Measurements from ENCODE around the gene FOLR2. TPM values are rescaled to one million over a fixed set of nuclear protein-coding genes. Genes with fewer than 3 reads are reported as not detected.

The FOLR2 gene
- total RNA-seq, 1 donor from 2014 or later, result not detected

GRCh38 chr11:72233773-72234513, 17.3 kb downstream of the FOLR2 start:
- no peak overlapping the region for H3K27ac Mint-ChIP-seq (ENCODE audit: unreplicated experiment)
- no peak for DNase-seq (ENCODE audit: low read depth, low spot score)
- H3K36me3 Mint-ChIP-seq (ENCODE audit: low read depth), result peaks cover 22% of the 10 kb centered on the region

DNA sequence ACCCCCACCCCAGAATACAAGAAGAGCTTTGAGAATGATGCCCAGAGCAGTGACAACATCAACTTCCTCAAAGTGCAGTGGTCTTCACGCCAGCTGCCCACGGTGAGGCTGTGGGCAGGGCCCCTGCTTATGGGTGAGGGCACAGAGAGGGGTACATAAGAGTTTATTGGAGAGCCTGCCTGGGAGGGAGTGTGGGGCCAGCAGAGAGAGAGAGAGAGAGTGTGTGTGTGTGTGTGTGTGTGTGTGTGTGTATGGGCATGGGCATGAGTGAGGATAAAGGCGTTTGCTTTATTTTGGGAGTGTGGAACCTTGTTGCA, 17.9 kb downstream of the FOLR2 start:
- Mint-ChIP-seq H3K9me3 (no peaks in the 10 kb centered on the region), H3K4me1 (peaks cover 15% of the 10 kb centered on the region), H3K27ac (ENCODE audit: unreplicated experiment) (peak overlapping the region; percentile 60), H3K36me3 (ENCODE audit: low read depth) (peaks cover 17% of the 10 kb centered on the region), H3K4me3 (peak overlapping the region; percentile 70), H3K27me3 (ENCODE audit: low read depth) (peaks cover 16% of the 10 kb centered on the region)
- no peak for TF ChIP-seq CTCF (conservative IDR thresholded peaks at IDR 0.05)
- no peak for DNase-seq (ENCODE audit: low read depth, low spot score)

More at GRCh38 chr11:72233773-72234513, 17.3 kb downstream of the FOLR2 start:
- Mint-ChIP-seq H3K27me3 (ENCODE audit: low read depth) (peaks cover 10% of the 10 kb centered on the region), H3K9me3 (no peaks in the 10 kb centered on the region), H3K4me1 (peaks cover 15% of the 10 kb centered on the region), H3K4me3 (no peak overlapping the region)
- no peak for TF ChIP-seq CTCF (conservative IDR thresholded peaks at IDR 0.05)

DNA sequence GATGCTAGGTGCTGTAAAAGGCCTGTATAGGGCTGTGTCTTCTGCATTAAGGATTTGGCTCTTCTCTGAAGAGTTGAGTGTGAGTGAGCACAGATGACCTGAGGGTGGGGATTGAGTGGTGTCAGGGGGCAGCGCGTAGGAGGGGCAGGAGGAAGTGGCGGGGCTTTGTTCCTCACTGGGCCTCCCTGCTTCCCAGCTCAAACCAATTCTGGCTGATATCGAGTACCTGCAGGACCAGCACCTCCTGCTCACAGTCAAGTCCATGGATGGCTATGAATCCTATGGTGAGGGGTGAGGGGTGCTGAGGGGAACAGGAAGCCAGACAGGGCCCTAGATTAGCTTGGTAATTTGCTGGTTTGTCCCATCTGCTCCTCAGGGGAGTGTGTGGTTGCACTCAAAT, 18.3 kb downstream of the FOLR2 start:
- H3K27ac Mint-ChIP-seq (ENCODE audit: unreplicated experiment), result peak overlapping the region; percentile 60
- no peaks in the 10 kb centered on the region for H3K9me3 Mint-ChIP-seq
- H3K27me3 Mint-ChIP-seq (ENCODE audit: low read depth), result peaks cover 16% of the 10 kb centered on the region
- H3K4me1 Mint-ChIP-seq, result peaks cover 16% of the 10 kb centered on the region
- no peak for DNase-seq (ENCODE audit: low read depth, low spot score)
- H3K4me3 Mint-ChIP-seq, result peak overlapping the region; percentile 70
- peaks cover 16% of the 10 kb centered on the region for H3K36me3 Mint-ChIP-seq (ENCODE audit: low read depth)
- TF ChIP-seq CTCF (conservative IDR thresholded peaks at IDR 0.05), result no peak

- H3K36me3 Mint-ChIP-seq (ENCODE audit: low read depth), result peaks cover 18% of the 10 kb centered on the region
- no peak overlapping the region for H3K27ac Mint-ChIP-seq (ENCODE audit: unreplicated experiment)
- TF ChIP-seq CTCF (conservative IDR thresholded peaks at IDR 0.05), result no peak
- H3K4me1 Mint-ChIP-seq, result peaks cover 20% of the 10 kb centered on the region
- peaks cover 21% of the 10 kb centered on the region for H3K27me3 Mint-ChIP-seq (ENCODE audit: low read depth)
- H3K4me3 Mint-ChIP-seq, result no peak overlapping the region
- no peaks in the 10 kb centered on the region for H3K9me3 Mint-ChIP-seq
- DNase-seq (ENCODE audit: low read depth, low spot score), result no peak
Observed at GRCh38 chr11:72235351-72236057, 18.9 kb downstream of the FOLR2 start.

GRCh38 chr11:72236083-72236697, 19.6 kb downstream of the FOLR2 start:
- no peak for DNase-seq (ENCODE audit: low read depth, low spot score)
- H3K4me3 Mint-ChIP-seq, result peak overlapping the region; percentile 41
- H3K27ac Mint-ChIP-seq (ENCODE audit: unreplicated experiment), result no peak overlapping the region
- peaks cover 27% of the 10 kb centered on the region for H3K27me3 Mint-ChIP-seq (ENCODE audit: low read depth)
- H3K36me3 Mint-ChIP-seq (ENCODE audit: low read depth), result peaks cover 18% of the 10 kb centered on the region
- TF ChIP-seq CTCF (conservative IDR thresholded peaks at IDR 0.05), result no peak
- peaks cover 21% of the 10 kb centered on the region for H3K4me1 Mint-ChIP-seq
- no peaks in the 10 kb centered on the region for H3K9me3 Mint-ChIP-seq

Measured in neural crest cell (in vitro differentiated cells).